Chondrocyte (in vitro differentiated cells): ENCODE results near the gene CTXND2. TPM values are rescaled to one million over a fixed set of nuclear protein-coding genes. Genes with fewer than 3 reads are reported as not detected.
"Not testable (repeated sequence)": the region's sequence is repeated elsewhere in the genome, so short reads cannot be mapped to it uniquely, and the experiment has no call there.

Experiments
- DNase-seq: peaks from one replicate; pipeline ENCODE4 v3.0.0; 2021; ENCODE audit warnings: mixed read lengths, low spot score
- H3K27ac Mint-ChIP-seq: one replicate; pipeline ENCODE4 v1.8.0; 2021; ENCODE audit warnings: mild to moderate bottlenecking, moderate library complexity, mixed read lengths; ENCODE audit not compliant: unreplicated experiment
- H3K27me3 Mint-ChIP-seq: 2 replicates; pipeline ENCODE4 v1.8.0; 2021; ENCODE audit warnings: low read depth, mixed read lengths
- H3K36me3 Mint-ChIP-seq: 2 replicates; pipeline ENCODE4 v1.8.0; 2021; ENCODE audit warnings: low read depth, mixed read lengths
- H3K4me1 Mint-ChIP-seq: 2 replicates; pipeline ENCODE4 v1.8.0; 2021; ENCODE audit warnings: low read depth, mild to moderate bottlenecking, mixed read lengths
- H3K4me3 Mint-ChIP-seq: one replicate; pipeline ENCODE4 v1.8.0; 2021; ENCODE audit warnings: mild to moderate bottlenecking, moderate library complexity, mixed read lengths; ENCODE audit not compliant: unreplicated experiment
- H3K9me3 Mint-ChIP-seq: 2 replicates; pipeline ENCODE4 v1.8.0; 2021; ENCODE audit warnings: low read depth, mixed read lengths
- CTCF ChIP-seq: fragments of 200-600 bp; sonication (generic); IDR thresholded peaks from 2 replicates; pipeline ENCODE4 v1.5.0; 2021; ENCODE audit warnings: antibody characterized with exemption, mild to moderate bottlenecking, moderate library complexity
- total RNA-seq: library from RNA; stranded (reverse); gene quantifications from 3 replicates; pipeline ENCODE4 v1.2.1, GENCODE V29; 2021

CTXND2 gene
- total RNA-seq, 1 donor from 2014 or later, result not detected

- no peaks in the 10 kb centered on the region for H3K36me3 Mint-ChIP-seq
- H3K27ac Mint-ChIP-seq, result no peak overlapping the region
- H3K4me1 Mint-ChIP-seq, result peaks cover 7% of the 10 kb centered on the region
- no peak for TF ChIP-seq CTCF
- H3K27me3 Mint-ChIP-seq, result peaks cover 5% of the 10 kb centered on the region
- H3K4me3 Mint-ChIP-seq, result no peak overlapping the region
- H3K9me3 Mint-ChIP-seq, result no peaks in the 10 kb centered on the region
- no peak for DNase-seq
These were observed 5.4 kb upstream of the CTXND2 start for GRCh38 chr1:150881331-150882070.

- H3K4me1 Mint-ChIP-seq, H3K9me3 Mint-ChIP-seq, H3K27ac Mint-ChIP-seq, DNase-seq, H3K27me3 Mint-ChIP-seq, H3K4me3 Mint-ChIP-seq, H3K36me3 Mint-ChIP-seq: not testable (repeated sequence)
These were observed 3.8 kb upstream of the CTXND2 start for GRCh38 chr1:150883121-150883520.

- Mint-ChIP-seq H3K9me3 (no peaks in the 10 kb centered on the region), H3K4me1 (peaks cover 4% of the 10 kb centered on the region), H3K4me3 (no peak overlapping the region), H3K27ac (no peak overlapping the region), H3K27me3 (peaks cover 3% of the 10 kb centered on the region), H3K36me3 (no peaks in the 10 kb centered on the region)
- no peak for TF ChIP-seq CTCF
- DNase-seq, result no peak
These were observed 1.8 kb downstream of the CTXND2 start for GRCh38 chr1:150888727-150889126.

GRCh38 chr1:150890033-150890416 lies 3.1 kb downstream of the CTXND2 start:
- Mint-ChIP-seq H3K27me3 (peaks cover 3% of the 10 kb centered on the region), H3K4me1 (peaks cover 4% of the 10 kb centered on the region), H3K27ac (no peak overlapping the region), H3K4me3 (no peak overlapping the region), H3K36me3 (no peaks in the 10 kb centered on the region), H3K9me3 (no peaks in the 10 kb centered on the region)
- DNase-seq, result no peak
- no peak for TF ChIP-seq CTCF

GRCh38 chr1:150893336-150893913 lies 6.5 kb downstream of the CTXND2 start:
- Mint-ChIP-seq H3K27ac (no peak overlapping the region), H3K27me3 (peaks cover 3% of the 10 kb centered on the region), H3K4me1 (peaks cover 6% of the 10 kb centered on the region), H3K36me3 (no peaks in the 10 kb centered on the region), H3K4me3 (no peak overlapping the region), H3K9me3 (no peaks in the 10 kb centered on the region)
- no peak for DNase-seq
- no peak for TF ChIP-seq CTCF

- Mint-ChIP-seq H3K4me1 (peaks cover 6% of the 10 kb centered on the region), H3K9me3 (no peaks in the 10 kb centered on the region), H3K27me3 (no peaks in the 10 kb centered on the region), H3K4me3 (no peak overlapping the region), H3K36me3 (no peaks in the 10 kb centered on the region), H3K27ac (no peak overlapping the region)
- no peak for DNase-seq
- TF ChIP-seq CTCF, result no peak
These were observed 8.7 kb downstream of the CTXND2 start for GRCh38 chr1:150895618-150896017.

GRCh38 chr1:150899795-150900194 lies 12.9 kb downstream of the CTXND2 start:
- not testable (repeated sequence) for H3K9me3 Mint-ChIP-seq, H3K27me3 Mint-ChIP-seq, H3K36me3 Mint-ChIP-seq, H3K27ac Mint-ChIP-seq, DNase-seq, H3K4me3 Mint-ChIP-seq, H3K4me1 Mint-ChIP-seq
